Head of caudate nucleus (tissue), 42 donors: ENCODE measurements around the gene RALGPS2.
"Not testable (repeated sequence)": the region's sequence is repeated elsewhere in the genome, so short reads cannot be mapped to it uniquely, and the experiment has no call there.

Source experiments
- DNase-seq, 42 donors: peaks; one replicate each; pipeline versions ENCODE4 v3.0.0 to v3.0.0-alpha.2; 2020 to 2021; ENCODE audit warnings: mixed read lengths in 7 of 42
- intact Hi-C: fragments of 100-400 bp; cut with DNase I; formaldehyde crosslinking; loops from one replicate; pipeline ENCODE4 v1.15.0; 2022

The RALGPS2 gene

DNA sequence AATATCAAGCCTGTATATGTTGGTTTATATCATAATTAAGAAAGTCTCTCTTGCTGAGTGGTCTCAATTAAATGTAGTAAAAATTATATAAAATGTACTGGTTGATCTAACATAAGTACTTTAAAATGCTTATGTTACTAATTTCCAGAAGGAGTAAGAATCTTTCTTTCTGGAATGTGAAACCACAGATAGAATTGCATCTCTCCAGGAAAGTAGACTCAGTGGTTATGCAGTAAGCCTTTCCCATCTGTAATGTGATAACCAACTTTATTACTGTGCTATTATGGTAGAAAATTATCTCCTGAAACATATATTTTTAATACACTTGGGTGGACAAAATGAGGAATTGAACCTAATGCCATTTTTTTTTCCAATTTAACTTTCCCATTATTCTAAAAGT lies 8.9 kb upstream of the RALGPS2 start:
- DNase-seq = no peak
- intact Hi-C loops = no loop called here

DNA sequence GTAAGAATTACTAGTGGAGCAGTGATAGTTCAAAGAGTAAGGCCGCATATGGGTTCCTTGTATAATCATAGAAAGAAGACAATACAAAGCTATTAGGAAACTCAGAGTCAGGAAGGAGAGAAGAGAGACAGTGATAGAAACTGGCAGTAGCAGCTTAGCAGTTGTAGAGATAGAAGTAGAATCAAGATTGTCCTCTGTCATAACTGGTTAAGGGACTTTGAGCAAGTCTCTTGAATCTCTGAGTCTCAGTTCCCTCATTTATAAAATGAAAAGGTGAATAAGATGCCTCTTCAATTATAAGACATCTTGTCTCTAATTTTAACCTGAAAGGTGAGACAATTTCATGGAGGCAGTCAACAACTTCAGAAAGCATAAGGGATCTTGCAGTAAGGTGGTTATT lies 6.5 kb upstream of the RALGPS2 start:
- intact Hi-C loops = no loop called here
- no peak for DNase-seq

DNA sequence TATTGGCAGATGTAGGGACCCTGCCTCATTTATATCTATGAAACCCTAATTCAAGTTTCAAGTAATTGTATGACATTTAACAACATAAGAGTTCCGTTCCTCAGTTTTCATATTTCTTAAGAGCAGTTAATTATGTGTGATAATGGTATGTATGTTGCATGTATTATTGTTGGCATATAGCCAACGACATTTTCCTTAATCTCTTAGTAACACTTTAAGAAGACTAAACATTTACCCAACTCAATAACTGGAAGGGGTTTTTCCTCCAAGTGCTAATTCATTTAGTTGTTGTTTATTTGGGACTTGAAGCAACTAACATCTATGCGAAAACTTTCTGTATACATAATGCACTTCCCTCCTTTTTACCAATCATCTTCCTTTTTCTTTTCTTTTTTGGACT lies 1.5 kb upstream of the RALGPS2 start:
- DNase-seq = no peak
- intact Hi-C loops = no loop called here

DNA sequence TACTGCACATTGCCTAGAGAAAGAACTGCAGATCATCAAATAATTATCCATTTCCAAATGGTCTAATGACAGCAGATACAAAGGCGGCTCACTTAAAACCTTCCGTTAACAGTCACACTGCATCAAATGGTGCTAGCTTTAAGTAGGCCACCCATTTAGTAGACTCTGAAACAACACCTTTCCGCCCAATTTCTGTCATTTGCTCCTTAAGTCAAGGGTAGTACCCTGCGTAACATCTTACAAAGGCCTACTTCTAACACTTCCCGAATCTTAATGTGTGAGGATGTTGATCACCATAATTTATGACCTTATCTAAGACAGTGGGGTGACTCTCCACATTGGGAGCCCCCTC lies 692 bp upstream of the RALGPS2 start:
- intact Hi-C loops = no loop called here
- no peak for DNase-seq

DNA sequence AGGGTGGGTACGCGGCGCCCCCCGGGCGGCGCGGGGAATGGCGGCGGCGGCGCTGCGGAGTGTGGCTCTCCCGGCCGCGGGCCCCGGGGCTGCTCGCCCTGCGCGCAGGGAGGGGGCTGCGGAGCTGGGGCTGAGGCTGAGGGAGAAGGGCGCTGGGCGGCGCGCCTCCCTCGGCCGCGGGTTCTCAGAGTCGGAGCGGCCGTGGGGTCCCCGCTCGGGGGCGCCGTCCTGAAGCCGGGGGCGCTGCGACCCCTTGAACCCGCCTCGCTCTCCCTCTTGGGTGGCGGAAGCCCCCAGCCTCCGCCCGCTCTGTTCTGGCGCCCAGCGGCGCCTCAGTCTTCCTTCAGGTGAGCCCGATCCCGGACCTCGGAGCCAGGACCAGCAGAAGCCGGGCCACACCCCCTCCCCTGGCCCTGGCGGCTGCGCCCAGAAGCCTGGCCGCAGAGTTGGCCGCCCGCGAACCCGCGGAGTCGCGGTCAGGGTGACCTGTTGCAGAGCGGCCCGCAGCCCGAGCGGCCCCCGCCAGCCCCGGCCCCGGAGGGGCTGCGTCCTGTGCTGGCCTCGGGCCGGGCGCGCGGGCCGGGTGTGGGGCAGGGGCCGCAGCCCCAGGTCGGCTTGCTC lies 532 bp downstream of the RALGPS2 start:
- DNase-seq = peak in 32 of 42 donors; percentile 3 to 63 (median 20)
- intact Hi-C loops = no loop called here

DNA sequence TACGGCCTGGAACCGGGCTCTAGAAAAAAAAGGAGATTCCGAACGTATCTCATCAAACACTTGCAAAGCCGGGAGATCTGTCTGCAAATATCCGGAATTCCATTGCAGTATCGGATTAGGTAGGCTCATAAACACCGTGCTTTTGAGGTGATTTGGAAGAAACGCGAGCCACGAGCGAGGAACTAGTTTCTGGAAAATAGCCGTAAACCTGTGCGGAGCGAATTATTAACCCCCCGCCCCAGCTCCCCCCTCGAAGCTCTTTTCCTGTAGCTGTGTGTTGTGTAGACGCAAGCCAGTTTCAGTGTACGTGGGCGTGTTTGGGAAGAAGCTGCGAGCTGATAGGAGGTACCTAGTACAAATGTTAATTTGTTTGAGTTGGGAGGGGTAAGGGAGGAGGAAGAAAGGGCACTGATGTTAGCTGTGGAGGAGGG lies 1.1 kb downstream of the RALGPS2 start:
- DNase-seq = peak; percentile 28 to 90 (median 68)
- intact Hi-C loops = no loop called here

DNA sequence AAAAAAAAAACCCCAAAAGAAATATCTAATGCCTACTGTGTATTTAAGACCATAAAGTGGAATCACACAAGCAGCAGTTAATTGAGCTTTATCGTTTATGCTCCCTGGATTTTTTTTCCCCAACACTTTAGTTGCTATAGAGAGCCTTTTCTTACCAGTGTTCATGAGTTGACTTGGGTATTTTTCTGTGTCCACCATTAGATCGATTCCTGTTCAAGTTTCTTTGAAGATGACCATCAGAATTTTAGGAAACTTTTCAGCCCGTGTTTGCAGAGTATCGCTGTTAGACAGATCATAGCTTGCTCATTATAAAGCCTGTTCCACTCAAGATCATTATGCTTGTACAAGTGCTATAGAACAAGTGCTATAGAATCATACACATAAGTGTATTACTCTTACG lies 1.5 kb downstream of the RALGPS2 start:
- intact Hi-C loops = no loop called here
- no peak for DNase-seq

DNA sequence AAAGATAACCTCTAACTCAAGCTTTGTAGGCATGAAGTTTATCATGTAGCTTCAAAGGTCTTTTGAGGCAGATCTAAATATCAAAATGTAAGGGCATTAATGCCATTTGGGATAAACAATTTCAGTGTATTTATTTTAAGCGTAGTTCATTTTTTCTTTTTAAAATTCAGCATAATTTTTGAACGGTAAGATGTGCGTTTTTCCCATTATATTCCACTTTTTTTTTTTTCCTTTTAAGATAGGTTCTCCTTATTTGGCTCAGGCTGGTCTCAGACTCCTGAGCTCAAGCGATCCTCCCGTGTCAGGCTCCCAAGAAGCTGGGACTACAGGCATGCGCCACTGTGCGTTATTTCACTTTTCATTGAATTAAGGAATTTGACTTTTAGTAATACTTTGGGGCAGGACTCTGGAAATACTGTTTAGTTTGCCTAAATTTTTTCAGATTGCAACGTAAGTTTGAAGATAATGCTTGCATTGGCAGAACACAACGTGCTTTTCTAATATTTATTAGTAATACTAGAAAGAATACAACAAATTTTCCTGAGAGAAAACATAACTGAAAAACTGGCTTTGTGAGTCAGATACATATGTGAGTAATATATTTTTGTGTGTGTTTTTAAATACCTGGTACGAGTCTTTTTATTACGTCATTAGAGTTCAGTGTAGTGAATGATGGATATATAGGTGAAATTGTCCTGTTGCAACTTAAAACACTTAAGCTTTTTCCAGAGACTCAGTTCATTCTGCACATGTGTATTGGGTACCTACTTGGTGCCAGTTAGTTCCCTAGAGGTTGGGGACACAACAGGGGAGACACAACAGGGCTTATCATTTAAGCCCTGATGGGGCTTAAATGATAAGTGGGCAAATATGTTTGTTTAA lies 2.2 kb downstream of the RALGPS2 start:
- intact Hi-C loops = no loop called here

DNA sequence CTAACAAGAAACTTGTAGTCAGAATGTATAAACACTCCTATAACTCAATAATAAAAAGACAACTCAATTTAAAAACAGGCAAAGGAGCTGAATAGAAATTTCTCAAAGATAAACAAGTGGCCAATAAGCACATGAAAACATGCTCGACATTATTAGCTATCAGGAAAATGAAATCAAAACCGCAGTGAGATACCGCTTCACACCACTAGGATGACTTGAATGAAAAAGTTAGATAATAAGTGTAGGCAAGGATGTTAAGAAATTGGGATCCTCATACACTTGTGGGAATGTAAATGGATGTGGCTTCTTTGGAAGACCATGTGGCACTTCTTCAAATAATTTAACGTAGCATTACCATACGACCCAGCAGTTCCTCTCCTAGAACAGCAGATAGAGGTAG lies 8.9 kb downstream of the RALGPS2 start:
- DNase-seq = no peak
- intact Hi-C loops = no loop called here

More for the DNA sequence above, 2.2 kb downstream of the RALGPS2 start:
- DNase-seq = peak in 13 of 42 donors; percentile 6 to 56 (median 22)

DNA sequence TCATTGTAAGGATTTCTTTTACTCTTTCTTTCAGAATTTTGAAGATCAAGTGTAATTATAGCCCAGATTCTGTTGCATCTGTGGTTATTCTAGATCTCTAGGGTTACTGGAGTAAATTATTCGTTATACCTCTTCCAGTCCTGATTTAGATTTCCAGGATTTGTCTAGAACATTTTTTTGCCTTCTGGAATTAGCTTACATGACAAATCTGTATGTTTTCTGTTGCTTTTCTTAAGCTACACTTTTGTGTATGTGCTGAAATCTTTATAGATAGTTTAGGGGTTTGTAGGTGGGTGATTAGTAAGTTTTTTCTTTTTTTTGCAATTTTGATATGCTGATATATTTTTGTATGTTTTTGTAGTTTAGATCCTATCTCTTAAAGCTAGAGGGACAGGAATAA lies 13.7 kb downstream of the RALGPS2 start:
- intact Hi-C loops = no loop called here
- no peak for DNase-seq

DNA sequence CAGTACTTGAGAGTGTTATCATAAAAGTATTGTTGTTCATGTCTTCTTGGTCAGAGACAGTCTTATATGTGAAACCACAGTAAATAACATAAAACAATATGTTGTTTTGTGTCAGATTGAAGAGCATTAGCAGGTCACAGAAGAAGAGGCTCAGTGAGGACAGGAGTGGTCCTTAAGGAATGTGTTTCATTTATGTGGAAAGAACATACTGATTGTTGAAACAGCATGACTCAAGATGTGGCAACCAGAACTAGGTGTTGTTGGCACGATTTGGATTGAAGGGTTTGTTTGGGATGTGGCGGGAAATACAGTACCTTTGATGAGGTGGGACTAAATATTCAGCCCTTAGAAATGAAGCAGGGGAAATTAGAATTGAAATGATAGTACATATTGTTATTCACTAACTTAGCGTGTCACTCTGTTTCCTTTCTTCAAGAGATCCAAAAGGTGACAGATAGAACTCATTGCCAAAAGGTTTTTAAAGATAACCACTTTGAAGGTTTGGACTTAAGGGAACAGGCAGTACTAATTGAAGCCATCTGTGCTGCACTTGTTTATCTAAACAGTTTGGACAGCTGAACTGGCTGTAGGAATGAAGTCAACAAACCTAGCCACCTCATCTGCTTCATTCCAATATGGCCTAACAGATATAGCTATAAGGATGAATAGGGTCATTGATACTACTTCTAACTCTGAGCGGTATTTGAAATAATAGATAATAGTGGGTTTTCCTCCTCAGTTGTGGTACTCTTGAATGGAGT lies 14.4 kb downstream of the RALGPS2 start:
- intact Hi-C loops = no loop called here
- no peak for DNase-seq

DNA sequence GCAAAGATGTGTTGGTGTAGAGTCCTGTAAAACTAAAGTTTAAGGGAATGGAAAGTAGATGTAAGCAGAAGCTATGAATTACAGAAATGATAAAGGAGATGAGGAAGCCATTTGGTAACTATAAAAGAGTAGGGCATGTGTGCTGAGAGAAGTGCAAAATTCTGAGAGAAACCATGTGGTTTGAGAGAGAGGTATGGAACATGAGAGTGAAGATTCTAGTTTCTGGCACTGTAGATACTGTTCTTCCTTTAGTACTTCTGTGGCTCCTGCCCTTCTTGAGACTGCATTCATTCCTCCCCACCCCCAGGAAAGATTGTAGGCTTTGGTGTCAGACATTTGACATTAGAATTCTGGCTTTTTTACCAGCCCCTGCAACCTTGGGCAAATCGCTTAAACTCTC lies 15.4 kb downstream of the RALGPS2 start:
- DNase-seq = no peak
- intact Hi-C loops = no loop called here

DNA sequence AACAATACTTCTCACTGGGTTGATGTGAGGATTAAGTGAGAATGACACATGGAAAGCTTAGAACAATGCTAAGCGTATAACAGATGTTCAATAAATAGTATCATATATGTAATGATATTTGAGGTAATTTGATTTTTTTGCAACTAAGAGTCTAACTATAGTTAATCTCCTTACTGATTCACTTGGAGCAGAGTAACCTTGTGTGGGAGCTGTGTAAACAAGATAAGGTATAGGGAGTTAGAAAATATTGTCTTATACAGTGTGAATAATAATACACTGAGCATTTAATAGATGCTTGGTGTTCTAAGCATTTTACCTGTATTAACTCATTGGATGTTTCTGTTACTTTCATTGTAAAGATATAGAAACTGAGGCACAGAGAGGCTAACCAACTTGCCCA lies 15.9 kb downstream of the RALGPS2 start:
- intact Hi-C loops = no loop called here
- no peak for DNase-seq

DNA sequence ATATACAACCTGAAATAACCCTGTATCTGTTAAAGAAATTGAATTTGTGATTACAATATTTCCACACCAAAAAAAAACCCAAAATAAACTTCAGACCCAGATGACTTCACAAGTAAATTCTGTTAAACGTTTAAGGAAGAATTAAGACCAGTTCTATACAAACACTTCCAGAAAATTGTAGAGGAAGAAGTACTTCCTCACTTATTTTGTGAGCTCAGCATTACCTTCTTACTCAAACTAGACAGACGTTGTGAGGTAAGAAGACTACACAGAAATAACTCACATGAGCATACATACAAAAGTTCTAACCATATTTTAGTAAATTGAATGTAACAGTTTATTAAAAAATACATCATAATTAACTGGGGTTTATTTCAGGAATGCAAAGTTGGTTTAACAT lies 18.8 kb downstream of the RALGPS2 start:
- intact Hi-C loops = no loop called here
- no peak for DNase-seq

DNA sequence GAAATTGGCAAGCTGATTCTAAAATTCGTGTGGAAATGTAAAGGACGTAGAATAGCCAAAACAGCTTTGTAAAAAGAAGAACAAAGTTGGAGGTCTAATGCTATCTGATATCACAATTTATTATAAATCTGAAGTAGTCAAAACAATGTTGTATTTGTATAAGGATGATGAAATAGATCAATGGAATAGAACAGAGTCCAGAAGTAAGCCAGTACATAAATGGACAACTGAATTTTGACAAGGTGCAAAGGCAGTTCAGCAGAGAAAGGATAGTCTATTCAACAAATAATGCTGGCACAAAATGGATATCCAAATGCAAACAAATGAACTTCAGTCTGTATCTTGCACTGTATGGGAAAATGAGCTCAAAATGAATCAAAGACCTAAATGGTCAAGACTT lies 20.2 kb downstream of the RALGPS2 start:
- no peak for DNase-seq
- intact Hi-C loops = no loop called here

DNA sequence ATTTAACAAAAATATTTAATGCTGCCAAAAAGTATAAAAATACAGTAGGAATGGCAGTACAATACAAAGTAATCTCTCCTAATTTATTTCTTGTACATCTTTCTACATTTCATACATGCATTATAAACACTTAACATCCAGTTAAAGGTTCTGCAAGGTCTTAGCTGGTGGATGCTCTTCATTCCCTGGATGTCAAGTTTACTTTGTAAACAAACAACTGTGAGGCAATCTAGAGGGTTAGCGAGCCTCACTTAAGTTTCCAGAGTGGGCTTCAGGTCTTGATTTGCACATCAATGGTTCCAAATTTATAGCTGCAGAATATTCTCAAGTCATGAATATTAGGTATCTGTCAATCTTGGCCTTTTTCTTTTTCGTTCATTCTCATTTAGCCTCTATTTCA lies 21.3 kb downstream of the RALGPS2 start:
- no peak for DNase-seq
- intact Hi-C loops = no loop called here

DNA sequence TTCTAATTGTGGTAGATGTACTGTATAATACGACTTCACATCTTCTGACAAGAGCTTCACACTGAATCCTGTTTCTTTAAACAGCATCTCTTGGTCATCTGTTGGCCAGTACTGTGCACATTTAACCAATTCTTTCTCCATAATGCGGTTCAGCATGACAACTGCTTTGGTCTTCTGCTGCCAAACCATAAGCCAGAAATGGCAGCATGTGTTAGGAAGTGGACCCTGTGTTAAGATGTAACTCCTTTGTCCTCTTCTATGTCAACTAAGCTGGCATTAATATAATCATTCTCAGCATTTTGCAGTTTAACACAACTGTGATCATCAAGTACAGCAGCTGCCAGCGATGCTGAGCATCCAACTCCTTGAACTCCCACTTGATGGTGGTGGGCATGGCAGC lies 22.3 kb downstream of the RALGPS2 start:
- DNase-seq, intact Hi-C loops: not testable (repeated sequence)

DNA sequence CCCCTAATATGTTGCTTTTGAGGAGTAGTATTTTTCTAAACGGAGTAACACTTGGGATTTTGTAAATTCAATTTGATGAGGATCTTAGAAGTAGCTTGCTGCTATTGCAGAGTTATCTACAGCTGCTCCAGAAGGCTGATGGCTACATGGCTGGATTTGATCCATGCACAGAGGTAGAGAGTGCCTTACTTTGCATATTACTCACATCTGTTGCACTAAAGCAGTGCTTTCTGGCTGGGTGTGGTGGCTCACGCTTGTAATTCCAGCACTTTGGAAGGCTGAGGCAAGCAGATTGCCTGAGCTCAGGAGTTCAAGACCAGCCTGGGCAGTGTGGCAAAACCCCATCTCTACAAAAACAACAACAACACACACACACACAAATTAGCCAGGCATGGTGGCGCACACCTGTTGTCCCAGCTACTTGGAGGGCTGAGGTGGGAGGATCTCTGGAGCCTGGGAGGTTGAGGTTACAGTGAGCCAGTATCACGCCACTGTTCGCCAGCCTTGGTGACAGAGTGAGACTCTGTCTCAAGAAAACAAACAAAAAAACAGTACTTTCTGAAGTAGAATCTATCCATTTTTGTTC lies 24.6 kb downstream of the RALGPS2 start:
- no peak for DNase-seq
- intact Hi-C loops = no loop called here

DNA sequence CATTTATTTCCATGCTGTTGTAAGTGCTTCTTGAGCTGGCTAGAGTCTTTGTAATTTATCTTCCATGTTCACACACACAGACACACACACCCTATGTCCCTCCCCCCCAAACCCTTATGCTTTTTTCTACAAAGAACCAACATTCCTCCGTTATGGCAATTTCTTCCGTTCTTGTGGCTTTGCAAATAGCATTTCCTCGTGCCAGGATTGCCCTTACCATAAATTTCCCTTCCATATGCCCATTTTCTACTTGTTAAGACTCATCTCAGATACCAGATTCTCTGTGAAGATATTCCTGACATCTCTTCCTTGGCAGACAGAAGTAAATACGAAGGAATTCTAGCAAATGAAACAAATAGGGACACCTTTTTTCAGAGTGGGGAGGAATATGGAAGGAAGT lies 26.0 kb downstream of the RALGPS2 start:
- intact Hi-C loops = no loop called here
- no peak for DNase-seq

DNA sequence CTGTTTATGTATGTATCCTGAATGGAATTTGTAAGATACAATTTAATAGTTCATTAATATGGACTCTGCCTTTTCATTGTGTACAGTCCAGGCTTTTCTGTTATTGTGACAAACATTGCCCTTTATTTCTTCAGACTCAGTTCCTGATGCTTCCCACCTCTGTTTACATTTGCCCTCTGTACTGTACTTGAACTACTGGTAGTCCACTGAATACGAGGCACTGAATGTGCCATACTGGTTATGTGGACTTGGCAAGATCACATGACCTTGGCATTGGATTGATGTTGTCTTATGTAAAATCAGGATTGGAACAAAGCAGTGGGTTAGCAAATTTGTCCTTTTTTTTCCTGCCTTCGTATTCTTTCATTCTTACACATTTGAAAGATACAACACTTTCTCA lies 27.8 kb downstream of the RALGPS2 start:
- DNase-seq = no peak
- intact Hi-C loops = loop anchor here (2.0 kb wide), 1 partner anchor 210 kb away; no protein-coding TSS in a partner anchor
